ENCODE data around the gene SURF6.
"Not testable (repeated sequence)": the region's sequence is repeated elsewhere in the genome, so short reads cannot be mapped to it uniquely, and the experiment has no call there.

SURF6 gene

DNA sequence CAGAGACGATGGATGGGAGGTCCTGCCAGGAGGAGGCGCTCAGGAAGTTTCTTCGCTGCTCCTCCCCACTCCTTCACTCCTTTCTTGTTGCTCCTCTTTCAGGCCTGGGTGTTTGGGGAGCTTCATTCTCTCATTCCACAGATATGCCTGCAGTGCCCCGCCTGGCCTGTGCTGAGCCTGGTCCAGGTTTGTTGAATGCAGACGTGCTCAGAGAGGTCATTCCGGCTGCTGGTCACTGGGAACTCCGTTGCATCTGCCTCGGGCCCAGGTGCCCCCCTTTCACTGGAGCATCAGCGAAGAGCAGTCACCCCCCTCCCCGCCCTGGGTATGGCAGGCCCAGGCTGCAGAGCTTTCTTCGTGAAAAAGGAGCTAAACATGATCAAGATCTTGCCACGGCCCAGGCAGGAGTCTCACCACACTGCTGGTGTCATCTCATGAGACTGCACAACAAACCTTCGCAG, 15.5 kb downstream of the SURF6 start:
- no peak for DNase-seq (ENCODE audit: extremely low spot score)
- CTCF ChIA-PET, result no interaction called here
- POLR2A ChIA-PET, result no interaction called here
- TF ChIP-seq LEF1 (IDR thresholded peaks at IDR 0.05; ENCODE audit: borderline replicate concordance) (no peak), NFRKB (IDR thresholded peaks at IDR 0.05) (no peak), FOXK2 (IDR thresholded peaks at IDR 0.05) (no peak), FOXA1 (IDR thresholded peaks at IDR 0.05) (no peak), HDGF (IDR thresholded peaks at IDR 0.05; ENCODE audit: borderline replicate concordance) (no peak), TARDBP (IDR thresholded peaks at IDR 0.05) (no peak), SUZ12 (IDR thresholded peaks at IDR 0.05) (no peak), CTBP1 (IDR thresholded peaks at IDR 0.05; ENCODE audit: borderline replicate concordance) (no peak), ELF4 (IDR thresholded peaks at IDR 0.05) (no peak), L3MBTL2 (conservative IDR thresholded peaks at IDR 0.05) (no peak), BHLHE40 (IDR thresholded peaks at IDR 0.05; ENCODE audit: borderline replicate concordance) (no peak), SP1 (IDR thresholded peaks at IDR 0.05) (no peak)
- TF ChIP-seq, protein P1, sequence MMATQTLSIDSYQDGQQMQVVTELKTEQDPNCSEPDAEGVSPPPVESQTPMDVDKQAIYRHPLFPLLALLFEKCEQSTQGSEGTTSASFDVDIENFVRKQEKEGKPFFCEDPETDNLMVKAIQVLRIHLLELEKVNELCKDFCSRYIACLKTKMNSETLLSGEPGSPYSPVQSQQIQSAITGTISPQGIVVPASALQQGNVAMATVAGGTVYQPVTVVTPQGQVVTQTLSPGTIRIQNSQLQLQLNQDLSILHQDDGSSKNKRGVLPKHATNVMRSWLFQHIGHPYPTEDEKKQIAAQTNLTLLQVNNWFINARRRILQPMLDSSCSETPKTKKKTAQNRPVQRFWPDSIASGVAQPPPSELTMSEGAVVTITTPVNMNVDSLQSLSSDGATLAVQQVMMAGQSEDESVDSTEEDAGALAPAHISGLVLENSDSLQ (IDR thresholded peaks at IDR 0.05), result no peak

DNA sequence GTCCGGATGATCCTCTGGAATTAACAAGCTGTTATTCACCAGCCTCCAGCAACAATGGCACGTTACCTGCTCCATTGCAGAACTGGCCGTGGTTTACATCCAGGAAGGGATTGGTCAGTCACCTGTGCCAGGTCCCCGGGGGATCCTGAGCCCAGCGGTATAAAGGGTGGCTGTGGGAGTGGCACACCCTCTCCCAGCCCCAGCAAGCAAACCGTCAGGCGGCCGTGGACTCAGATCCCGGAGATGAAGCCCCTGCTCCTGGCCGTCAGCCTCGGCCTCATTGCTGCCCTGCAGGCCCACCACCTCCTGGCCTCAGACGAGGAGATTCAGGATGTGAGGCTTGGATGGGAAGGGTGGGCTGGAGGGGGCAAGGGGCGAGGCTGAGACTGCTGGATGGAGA, 18.4 kb downstream of the SURF6 start:
- POLR2A ChIA-PET; DNase-seq (ENCODE audit: extremely low spot score); CTCF ChIA-PET: not testable (repeated sequence)

DNA sequence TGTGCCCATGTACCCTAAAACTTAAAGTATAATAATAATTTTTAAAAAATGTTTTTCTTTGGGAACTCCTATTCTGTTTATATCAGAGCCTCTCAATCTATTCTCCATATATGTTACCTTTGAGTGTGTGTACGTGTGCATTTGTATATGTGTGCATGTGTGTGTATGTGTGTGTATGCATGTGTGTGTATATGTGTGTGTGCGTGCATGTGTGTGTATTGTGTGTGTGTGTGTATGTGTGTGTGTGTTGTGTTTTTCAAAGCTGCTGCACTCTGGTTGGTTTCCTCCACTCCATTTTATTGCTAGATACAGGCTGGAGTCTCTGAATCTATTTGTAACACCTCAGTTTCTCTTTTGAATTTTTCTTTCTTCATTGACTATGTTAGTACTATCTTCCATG, 20.0 kb downstream of the SURF6 start:
- ChIA-PET CTCF (no interaction called here), POLR2A (no interaction called here)
- DNase-seq (ENCODE audit: extremely low spot score), result no peak
- TF ChIP-seq BHLHE40 (IDR thresholded peaks at IDR 0.05; ENCODE audit: borderline replicate concordance), result no peak
- TF ChIP-seq TARDBP (IDR thresholded peaks at IDR 0.05), result no peak
- TF ChIP-seq FOXK2 (IDR thresholded peaks at IDR 0.05), result no peak
- no peak for TF ChIP-seq FOXM1 (IDR thresholded peaks at IDR 0.05; ENCODE audit: borderline replicate concordance)
- TF ChIP-seq FOXA1 (IDR thresholded peaks at IDR 0.05), result no peak
- no peak for TF ChIP-seq L3MBTL2 (conservative IDR thresholded peaks at IDR 0.05)
- TF ChIP-seq CTBP1 (IDR thresholded peaks at IDR 0.05; ENCODE audit: borderline replicate concordance), result no peak
- no peak for TF ChIP-seq LEF1 (IDR thresholded peaks at IDR 0.05; ENCODE audit: borderline replicate concordance)
- no peak for TF ChIP-seq HDGF (IDR thresholded peaks at IDR 0.05; ENCODE audit: borderline replicate concordance)
- TF ChIP-seq NFRKB (IDR thresholded peaks at IDR 0.05), result no peak
- TF ChIP-seq ZNF384 (IDR thresholded peaks at IDR 0.05), result no peak
- TF ChIP-seq SP1 (IDR thresholded peaks at IDR 0.05), result no peak
- no peak for TF ChIP-seq ARNT (IDR thresholded peaks at IDR 0.05)
- TF ChIP-seq SUZ12 (IDR thresholded peaks at IDR 0.05), result no peak
- TF ChIP-seq, protein P1 (IDR thresholded peaks at IDR 0.05), result no peak
- TF ChIP-seq ELF4 (IDR thresholded peaks at IDR 0.05), result no peak

DNA sequence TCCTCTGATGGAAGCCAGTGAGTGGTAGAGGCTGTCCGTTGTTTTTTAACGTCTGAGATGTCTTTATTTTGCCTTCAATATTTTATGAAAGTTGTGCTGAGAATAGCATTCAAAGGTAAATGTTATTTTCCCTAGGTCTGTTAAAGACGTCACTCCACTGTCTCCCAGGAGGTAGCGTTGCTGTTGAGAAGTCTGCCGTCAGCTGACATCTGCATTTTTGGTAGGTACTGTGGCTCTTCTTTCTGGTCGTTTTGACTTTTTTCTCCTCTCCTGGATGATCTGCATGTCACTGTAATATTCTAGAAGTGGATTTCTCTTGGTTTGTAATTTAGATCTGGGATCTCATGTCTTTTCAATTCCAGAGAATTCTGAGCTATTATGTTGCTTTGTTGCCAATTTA, 26.4 kb downstream of the SURF6 start:
- no peak for DNase-seq (ENCODE audit: extremely low spot score)
- no peak for TF ChIP-seq SP1 (IDR thresholded peaks at IDR 0.05)
- TF ChIP-seq ELF4 (IDR thresholded peaks at IDR 0.05), result no peak
- TF ChIP-seq FOXM1 (IDR thresholded peaks at IDR 0.05; ENCODE audit: borderline replicate concordance), result no peak
- no peak for TF ChIP-seq FOXA1 (IDR thresholded peaks at IDR 0.05)
- POLR2A ChIA-PET, result no interaction called here
- CTCF ChIA-PET, result no interaction called here

DNA sequence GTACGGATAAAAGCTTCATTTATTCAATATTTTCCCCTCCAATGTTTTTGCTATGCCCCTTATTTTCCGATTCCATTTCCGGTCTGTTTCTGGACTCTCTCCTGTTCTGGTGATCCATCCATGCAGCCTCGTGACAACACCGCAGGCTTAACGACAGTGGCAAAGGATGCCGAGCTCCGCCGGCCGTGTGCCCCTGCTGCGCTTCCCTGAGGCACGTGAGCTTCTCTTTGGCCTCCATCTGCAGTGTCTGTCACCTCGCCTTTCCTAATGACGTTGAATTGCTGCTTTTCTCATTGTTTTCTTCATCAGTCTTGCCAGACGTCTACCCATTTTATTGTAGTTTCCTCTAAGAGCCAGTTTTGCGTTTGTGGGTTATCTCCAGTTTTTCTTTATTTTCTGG, 28.7 kb downstream of the SURF6 start:
- no peak for DNase-seq (ENCODE audit: extremely low spot score)
- ChIA-PET CTCF (no interaction called here), POLR2A (no interaction called here)
- TF ChIP-seq NFRKB (IDR thresholded peaks at IDR 0.05) (no peak), LEF1 (IDR thresholded peaks at IDR 0.05; ENCODE audit: borderline replicate concordance) (no peak), ARNT (IDR thresholded peaks at IDR 0.05) (no peak), CTBP1 (IDR thresholded peaks at IDR 0.05; ENCODE audit: borderline replicate concordance) (no peak), FOXA1 (IDR thresholded peaks at IDR 0.05) (no peak)

DNA sequence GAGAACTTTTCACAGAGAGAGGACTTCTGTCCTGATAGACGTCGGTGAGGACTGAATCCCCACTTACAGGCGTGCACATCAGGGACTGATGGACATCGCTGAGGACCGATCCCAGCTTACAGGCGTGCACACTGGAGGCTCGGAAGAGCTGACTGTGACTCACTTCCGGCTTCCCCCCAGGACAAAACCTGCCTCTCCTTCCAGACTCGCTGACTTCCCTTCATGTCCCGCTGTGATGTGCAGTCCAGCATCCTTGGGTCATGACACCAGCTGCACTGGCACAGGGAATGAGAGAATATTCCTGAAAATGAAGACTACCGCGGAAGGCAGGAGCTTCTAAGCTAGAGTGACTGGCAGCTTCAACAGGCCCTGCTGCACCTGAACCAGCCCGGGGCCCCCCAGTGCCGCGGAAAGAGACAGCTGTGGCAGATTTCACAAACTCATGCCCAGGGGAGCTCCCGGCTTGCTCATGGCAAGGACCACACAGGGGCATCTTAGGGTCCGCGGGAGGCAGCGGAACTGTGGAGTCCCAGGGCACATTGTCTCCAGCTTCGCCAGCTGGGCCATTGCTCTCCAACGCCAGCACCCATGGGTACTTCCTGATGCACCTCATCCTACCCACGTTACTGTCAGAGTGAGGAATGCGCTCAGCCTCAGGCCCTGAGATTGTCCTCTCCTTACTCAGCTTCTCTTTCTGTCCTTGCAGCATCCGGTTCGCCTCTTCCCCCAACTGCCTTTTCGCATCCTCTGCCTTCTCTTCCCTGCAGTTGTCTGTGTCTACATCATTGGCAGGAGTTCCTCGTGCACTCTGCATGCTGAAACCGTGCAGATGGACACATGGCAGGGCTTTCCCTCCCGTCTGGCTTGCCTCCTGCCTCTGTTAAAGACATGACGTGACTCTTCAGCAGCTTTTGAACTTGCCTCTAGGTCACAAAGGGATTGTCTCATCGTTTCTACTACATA, 29.5 kb downstream of the SURF6 start:
- TF ChIP-seq NFRKB (IDR thresholded peaks at IDR 0.05), result no peak
- TF ChIP-seq ARNT (IDR thresholded peaks at IDR 0.05), result no peak
- TF ChIP-seq ELF4 (IDR thresholded peaks at IDR 0.05), result no peak
- TF ChIP-seq HDGF (IDR thresholded peaks at IDR 0.05; ENCODE audit: borderline replicate concordance), result no peak
- POLR2A ChIA-PET, result no interaction called here
- CTCF ChIA-PET, result no interaction called here
- DNase-seq (ENCODE audit: extremely low spot score), result no peak

DNA sequence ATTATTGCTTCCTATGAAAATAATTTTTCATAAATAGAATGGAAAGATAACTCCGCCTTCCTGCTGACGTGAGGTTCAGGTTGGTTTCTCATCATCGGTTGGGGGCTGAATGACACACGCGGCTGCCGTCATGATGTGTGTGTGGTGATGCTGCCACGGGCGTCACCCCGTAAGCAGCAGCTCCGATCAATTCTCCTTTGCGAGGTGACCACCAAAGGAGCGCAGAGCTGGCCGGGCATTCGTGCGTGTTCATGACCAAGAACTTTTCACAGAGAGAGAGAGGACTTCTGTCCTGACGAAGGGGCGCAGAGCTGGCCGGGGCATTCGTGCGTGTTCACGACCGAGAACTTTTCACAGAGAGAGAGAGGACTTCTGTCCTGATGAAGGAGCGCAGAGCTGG, 30.3 kb downstream of the SURF6 start:
- CTCF ChIA-PET, result no interaction called here
- no peak for DNase-seq (ENCODE audit: extremely low spot score)
- TF ChIP-seq SP1 (IDR thresholded peaks at IDR 0.05) (no peak), HDGF (IDR thresholded peaks at IDR 0.05; ENCODE audit: borderline replicate concordance) (no peak)
- TF ChIP-seq, protein P1 (IDR thresholded peaks at IDR 0.05), result no peak
- POLR2A ChIA-PET, result no interaction called here

All from HEK293T (cell line).